ENCODE results near the gene GNG7. TPM values are rescaled to one million over a fixed set of nuclear protein-coding genes. Genes with fewer than 3 reads are reported as not detected.

Gene GNG7
- total and polyA plus RNA-seq, 2 experiments from 2014 or later, result 0.11 to 0.13 TPM

- Histone ChIP-seq H3K4me3 (no peak overlapping the region), H3F3A (ENCODE audit: insufficient read depth) (no peaks in the 10 kb centered on the region), H2AFZ (0 out of 2 replicates have a peak overlapping the region, but pooled peaks have one; percentile 43), H4K20me1 (ENCODE audit: insufficient read depth) (no peaks in the 10 kb centered on the region), H3K4me2 (ENCODE audit: unreplicated experiment) (no peak overlapping the region), H3K36me3 (ENCODE audit: low read depth) (no peaks in the 10 kb centered on the region), H3K9me3 (ENCODE audit: low read depth) (no peaks in the 10 kb centered on the region), H3K9ac (peak overlapping the region; percentile 70), H3K79me2 (ENCODE audit: insufficient read depth) (no peaks in the 10 kb centered on the region), H3K4me1 (ENCODE audit: insufficient read depth) (peaks cover 11% of the 10 kb centered on the region; the same call in 1 of the 2 replicates), H3K27me3 (replicated peaks; ENCODE audit: insufficient read depth) (no peaks in the 10 kb centered on the region), H3K27ac (peak overlapping the region; percentile 45), H3K9me2 (ENCODE audit: insufficient read depth) (no peaks in the 10 kb centered on the region)
- DNase-seq, result no peak
- TF ChIP-seq EZH2 (IDR thresholded peaks at IDR 0.05; ENCODE audit: insufficient read depth, poor library complexity, severe bottlenecking) (no peak), EZH2phosphoT487 (IDR thresholded peaks at IDR 0.05; ENCODE audit: insufficient read depth, low read depth) (no peak)
- 50 to 55% methylated on average over 4 to 6 of the region's 7 CpGs for WGBS, 2 experiments (ENCODE audit: low coverage in 1 of 2, low lambda C conversion rate in 2 of 2, missing lambda C conversion rate in 2 of 2)
- in situ Hi-C loops (cut with MboI), result no loop called here
Observed at GRCh38 chr19:2719232-2719735, 16.8 kb upstream of the GNG7 start.

GRCh38 chr19:2717638-2718541, 15.4 kb upstream of the GNG7 start:
- in situ Hi-C loops (cut with MboI), result no loop called here
- H2AFZ ChIP-seq, result no peak overlapping the region
- DNase-seq, result no peak
- H3K4me1 ChIP-seq (ENCODE audit: insufficient read depth), result peaks cover 5% of the 10 kb centered on the region; the same call in 1 of the 2 replicates
- H3K9me3 ChIP-seq (ENCODE audit: low read depth), result no peaks in the 10 kb centered on the region
- H3F3A ChIP-seq (ENCODE audit: insufficient read depth), result no peaks in the 10 kb centered on the region
- H3K9me2 ChIP-seq (ENCODE audit: insufficient read depth), result no peaks in the 10 kb centered on the region
- WGBS, 2 experiments (ENCODE audit: low coverage in 1 of 2, low lambda C conversion rate in 2 of 2, missing lambda C conversion rate in 2 of 2), result 87% methylated on average over 41 to 52 of the region's 52 CpGs
- H3K4me2 ChIP-seq (ENCODE audit: unreplicated experiment), result no peak overlapping the region
- H4K20me1 ChIP-seq (ENCODE audit: insufficient read depth), result no peaks in the 10 kb centered on the region
- H3K27me3 ChIP-seq (replicated peaks; ENCODE audit: insufficient read depth), result no peaks in the 10 kb centered on the region
- no peak overlapping the region for H3K27ac ChIP-seq
- TF ChIP-seq EZH2phosphoT487 (IDR thresholded peaks at IDR 0.05; ENCODE audit: insufficient read depth, low read depth), result no peak
- TF ChIP-seq EZH2 (IDR thresholded peaks at IDR 0.05; ENCODE audit: insufficient read depth, poor library complexity, severe bottlenecking), result no peak
- no peaks in the 10 kb centered on the region for H3K36me3 ChIP-seq (ENCODE audit: low read depth)
- H3K79me2 ChIP-seq (ENCODE audit: insufficient read depth), result no peaks in the 10 kb centered on the region
- no peak overlapping the region for H3K9ac ChIP-seq
- no peak overlapping the region for H3K4me3 ChIP-seq

- Histone ChIP-seq H3K27me3 (replicated peaks; ENCODE audit: insufficient read depth) (no peaks in the 10 kb centered on the region), H3K9me3 (ENCODE audit: low read depth) (no peaks in the 10 kb centered on the region), H3F3A (ENCODE audit: insufficient read depth) (no peaks in the 10 kb centered on the region), H3K4me1 (ENCODE audit: insufficient read depth) (no peaks in the 10 kb centered on the region), H3K9me2 (ENCODE audit: insufficient read depth) (no peaks in the 10 kb centered on the region), H3K4me2 (ENCODE audit: unreplicated experiment) (no peak overlapping the region), H3K4me3 (no peak overlapping the region), H2AFZ (no peak overlapping the region), H3K9ac (no peak overlapping the region), H3K36me3 (ENCODE audit: low read depth) (no peaks in the 10 kb centered on the region), H4K20me1 (ENCODE audit: insufficient read depth) (no peaks in the 10 kb centered on the region), H3K27ac (no peak overlapping the region), H3K79me2 (ENCODE audit: insufficient read depth) (no peaks in the 10 kb centered on the region)
- 88 to 89% methylated on average over 28 to 51 of the region's 51 CpGs for WGBS, 2 experiments (ENCODE audit: low coverage in 1 of 2, low lambda C conversion rate in 2 of 2, missing lambda C conversion rate in 2 of 2)
- no peak for DNase-seq
- in situ Hi-C loops (cut with MboI), result no loop called here
- TF ChIP-seq EZH2 (IDR thresholded peaks at IDR 0.05; ENCODE audit: insufficient read depth, poor library complexity, severe bottlenecking) (no peak), EZH2phosphoT487 (IDR thresholded peaks at IDR 0.05; ENCODE audit: insufficient read depth, low read depth) (no peak)
Observed at GRCh38 chr19:2716722-2717637, 14.5 kb upstream of the GNG7 start.

GRCh38 chr19:2716275-2716650, 13.8 kb upstream of the GNG7 start:
- no peak overlapping the region for H3K4me2 ChIP-seq (ENCODE audit: unreplicated experiment)
- H3K27ac ChIP-seq, result no peak overlapping the region
- no peaks in the 10 kb centered on the region for H3K36me3 ChIP-seq (ENCODE audit: low read depth)
- H3K27me3 ChIP-seq (replicated peaks; ENCODE audit: insufficient read depth), result no peaks in the 10 kb centered on the region
- H3K9ac ChIP-seq, result no peak overlapping the region
- no peak overlapping the region for H2AFZ ChIP-seq
- no peaks in the 10 kb centered on the region for H3K79me2 ChIP-seq (ENCODE audit: insufficient read depth)
- H3F3A ChIP-seq (ENCODE audit: insufficient read depth), result no peaks in the 10 kb centered on the region
- H4K20me1 ChIP-seq (ENCODE audit: insufficient read depth), result no peaks in the 10 kb centered on the region
- no peak for DNase-seq
- in situ Hi-C loops (cut with MboI), result no loop called here
- TF ChIP-seq EZH2phosphoT487 (IDR thresholded peaks at IDR 0.05; ENCODE audit: insufficient read depth, low read depth), result no peak
- TF ChIP-seq EZH2 (IDR thresholded peaks at IDR 0.05; ENCODE audit: insufficient read depth, poor library complexity, severe bottlenecking), result no peak
- 85 to 88% methylated on average over 13 to 19 of the region's 19 CpGs for WGBS, 2 experiments (ENCODE audit: low coverage in 1 of 2, low lambda C conversion rate in 2 of 2, missing lambda C conversion rate in 2 of 2)
- H3K4me1 ChIP-seq (ENCODE audit: insufficient read depth), result peaks cover 5% of the 10 kb centered on the region; the same call in 1 of the 2 replicates
- H3K9me2 ChIP-seq (ENCODE audit: insufficient read depth), result no peaks in the 10 kb centered on the region
- no peaks in the 10 kb centered on the region for H3K9me3 ChIP-seq (ENCODE audit: low read depth)
- H3K4me3 ChIP-seq, result no peak overlapping the region
